HEK293T (cell line): ENCODE measurements around the gene CYRIA.

Experiments used
- CTCF ChIA-PET: fragments of 350-600 bp; formaldehyde crosslinking; extraction: SDS; loops from one replicate; lab custom pipeline; 2021; ENCODE audit warnings: antibody characterized with exemption, inconsistent platforms; lab: Yijun Ruan, JAX
- POLR2A ChIA-PET: fragments of 350-600 bp; formaldehyde crosslinking; extraction: SDS; loops from one replicate; lab custom pipeline; 2020; ENCODE audit warnings: antibody characterized with exemption, inconsistent platforms; lab: Yijun Ruan, JAX
- DNase-seq: peaks from one replicate; pipeline ENCODE4 v3.0.0; 2012; ENCODE audit warnings: mixed read lengths; ENCODE audit errors: extremely low spot score
- ARNT ChIP-seq: fragments of 450-650 bp; IDR thresholded peaks from 2 replicates; pipeline ENCODE4 v1.6.1; 2017; ENCODE audit warnings: mild to moderate bottlenecking
- BHLHE40 ChIP-seq: fragments of 450-650 bp; IDR thresholded peaks from 2 replicates; pipeline ENCODE4 v1.6.1; 2016; ENCODE audit warnings: mild to moderate bottlenecking, moderate library complexity, borderline replicate concordance
- CTBP1 ChIP-seq: fragments of 450-650 bp; IDR thresholded peaks from 2 replicates; pipeline ENCODE4 v1.6.1; 2016; ENCODE audit warnings: borderline replicate concordance
- ELF4 ChIP-seq: fragments of 450-650 bp; IDR thresholded peaks from 2 replicates; pipeline ENCODE4 v1.6.1; 2017; ENCODE audit warnings: antibody characterized with exemption
- FOXA1 ChIP-seq: fragments of 450-650 bp; IDR thresholded peaks from 2 replicates; pipeline ENCODE4 v1.6.1; 2016; ENCODE audit warnings: mild to moderate bottlenecking
- FOXK2 ChIP-seq: fragments of 450-650 bp; IDR thresholded peaks from 2 replicates; pipeline ENCODE4 v1.6.1; 2016; ENCODE audit warnings: mild to moderate bottlenecking
- FOXM1 ChIP-seq: fragments of 450-650 bp; IDR thresholded peaks from 2 replicates; pipeline ENCODE4 v1.6.1; 2017; ENCODE audit warnings: mild to moderate bottlenecking, borderline replicate concordance
- HDGF ChIP-seq: fragments of 450-650 bp; IDR thresholded peaks from 2 replicates; pipeline ENCODE4 v1.6.1; 2017; ENCODE audit warnings: antibody characterized with exemption, borderline replicate concordance
- L3MBTL2 ChIP-seq: fragments of 450-650 bp; conservative IDR thresholded peaks from 2 replicates; pipeline ENCODE4 v1.6.1; 2016; ENCODE audit warnings: mild to moderate bottlenecking
- LEF1 ChIP-seq: fragments of 450-650 bp; IDR thresholded peaks from 2 replicates; pipeline ENCODE4 v1.6.1; 2017; ENCODE audit warnings: mild to moderate bottlenecking, borderline replicate concordance
- NFRKB ChIP-seq: fragments of 450-650 bp; IDR thresholded peaks from 2 replicates; pipeline ENCODE4 v1.6.1; 2016; ENCODE audit warnings: mild to moderate bottlenecking, moderate library complexity
- PKNOX1 ChIP-seq: fragments of 450-650 bp; IDR thresholded peaks from 2 replicates; pipeline ENCODE4 v1.6.1; 2016
- SP1 ChIP-seq: fragments of 450-650 bp; IDR thresholded peaks from 2 replicates; pipeline ENCODE4 v1.6.1; 2017
- SUZ12 ChIP-seq: fragments of 450-650 bp; IDR thresholded peaks from 2 replicates; pipeline ENCODE4 v1.6.1; 2016; ENCODE audit warnings: mild to moderate bottlenecking
- TARDBP ChIP-seq: fragments of 450-650 bp; IDR thresholded peaks from 2 replicates; pipeline ENCODE4 v1.6.1; 2016
- ZNF384 ChIP-seq: fragments of 450-650 bp; IDR thresholded peaks from 2 replicates; pipeline ENCODE4 v1.6.1; 2016

The CYRIA gene

GRCh38 chr2:16645088-16645487 lies 20.5 kb downstream of the CYRIA start:
- DNase-seq = no peak
- TF ChIP-seq SUZ12 = no peak
- TF ChIP-seq ELF4 = no peak
- no peak for TF ChIP-seq CTBP1
- TF ChIP-seq PKNOX1 = no peak
- no peak for TF ChIP-seq HDGF
- no peak for TF ChIP-seq FOXK2
- TF ChIP-seq TARDBP = no peak
- no peak for TF ChIP-seq FOXM1
- no peak for TF ChIP-seq BHLHE40
- no peak for TF ChIP-seq SP1
- ChIA-PET POLR2A (no interaction called here), CTCF (no interaction called here)

DNA sequence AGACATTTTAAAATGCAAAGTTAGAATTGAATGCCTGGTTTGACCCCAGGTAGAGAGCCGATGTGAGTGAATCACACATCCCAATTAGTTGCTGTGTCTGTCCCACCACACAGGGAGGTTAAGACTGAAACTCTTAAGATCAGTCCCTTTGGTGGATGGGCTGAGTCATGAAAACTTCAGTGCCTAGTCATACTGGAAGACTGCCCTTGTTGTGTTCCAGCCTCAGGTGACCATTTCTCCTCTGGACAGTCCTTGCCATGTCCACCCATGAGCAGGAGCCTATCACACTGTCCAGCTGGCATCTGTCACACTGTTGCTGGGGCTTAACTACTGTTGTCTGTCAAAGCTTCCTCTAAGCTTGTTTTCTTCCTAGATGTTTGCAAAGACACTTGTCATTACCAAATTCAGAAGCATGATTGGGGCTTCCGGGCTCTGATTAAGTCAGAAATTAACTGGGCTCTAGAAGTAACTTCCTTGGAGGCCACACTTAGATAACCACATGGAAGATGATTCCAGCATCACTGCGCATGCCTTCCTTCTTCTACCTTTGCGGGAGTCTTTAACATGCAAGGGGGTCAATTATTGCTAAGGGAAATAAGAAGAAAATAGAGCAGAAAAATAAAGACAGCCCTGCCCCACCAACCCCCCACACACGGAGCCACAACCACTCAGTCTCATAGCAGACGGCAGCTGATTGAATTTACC lies 21.3 kb downstream of the CYRIA start:
- POLR2A ChIA-PET = no interaction called here
- CTCF ChIA-PET = interaction anchor here (1.2 kb wide), 1 partner anchor 15 kb away, joined by 3 read pairs; no protein-coding TSS in a partner anchor
- TF ChIP-seq ARNT (no peak), SP1 (no peak), CTBP1 (no peak), L3MBTL2 (no peak), PKNOX1 (no peak), FOXM1 (no peak), NFRKB (no peak), ELF4 (no peak), FOXK2 (no peak), SUZ12 (no peak)
- no peak for DNase-seq

DNA sequence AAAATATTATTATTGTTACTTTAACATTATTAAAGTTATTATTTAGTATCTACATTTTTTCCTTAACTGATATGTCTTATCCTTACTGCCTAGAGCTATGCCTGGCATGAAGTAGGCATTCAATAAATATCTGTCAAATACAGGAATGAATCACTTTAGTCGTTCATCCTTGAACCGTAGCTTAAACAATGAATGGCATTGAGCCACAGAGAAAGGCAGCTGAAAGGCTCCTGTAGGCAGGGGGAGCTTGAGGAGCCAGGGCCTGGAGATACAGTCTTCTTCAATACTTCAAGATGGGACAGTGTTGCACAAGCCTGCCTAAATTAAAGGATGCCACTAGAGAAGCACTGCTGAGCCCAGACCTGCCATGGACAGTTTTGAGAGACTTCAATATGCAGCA lies 22.5 kb downstream of the CYRIA start:
- TF ChIP-seq LEF1 (no peak), FOXA1 (no peak), SUZ12 (no peak), BHLHE40 (no peak), SP1 (no peak), ARNT (no peak), CTBP1 (no peak), FOXK2 (no peak), FOXM1 (no peak), NFRKB (no peak), ZNF384 (no peak), ELF4 (no peak), TARDBP (no peak), L3MBTL2 (no peak), PKNOX1 (no peak), HDGF (no peak)
- POLR2A ChIA-PET = no interaction called here
- CTCF ChIA-PET = interaction anchor here (1.2 kb wide), 1 partner anchor 16 kb away, joined by 3 read pairs; no protein-coding TSS in a partner anchor
- no peak for DNase-seq

DNA sequence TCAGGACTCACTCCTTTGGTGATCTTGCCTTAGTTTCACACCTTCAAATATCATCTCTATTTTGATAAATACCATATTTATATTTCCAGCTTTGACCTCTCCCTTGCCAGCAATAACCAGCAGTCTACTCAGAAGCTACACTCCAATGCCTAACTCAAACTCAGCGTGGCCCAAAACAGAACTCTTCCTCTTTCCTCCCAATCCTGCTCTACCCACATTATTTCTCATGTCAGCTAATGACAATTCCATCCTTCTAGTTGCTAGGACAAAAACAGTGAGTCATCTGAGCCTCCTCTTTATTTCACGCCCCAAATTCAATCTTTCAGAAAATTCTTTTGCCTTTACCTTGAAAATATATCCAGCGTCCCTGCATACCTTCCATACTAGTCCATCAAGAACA lies 23.5 kb downstream of the CYRIA start:
- ChIA-PET POLR2A (no interaction called here), CTCF (no interaction called here)
- no peak for TF ChIP-seq TARDBP
- no peak for TF ChIP-seq HDGF
- no peak for TF ChIP-seq ZNF384
- TF ChIP-seq BHLHE40 = no peak
- TF ChIP-seq CTBP1 = no peak
- TF ChIP-seq LEF1 = no peak
- no peak for TF ChIP-seq FOXK2
- no peak for TF ChIP-seq SP1
- TF ChIP-seq ARNT = no peak
- no peak for TF ChIP-seq NFRKB
- TF ChIP-seq ELF4 = no peak
- TF ChIP-seq L3MBTL2 = no peak
- no peak for TF ChIP-seq PKNOX1
- TF ChIP-seq FOXM1 = no peak
- no peak for DNase-seq

- POLR2A ChIA-PET = no interaction called here
- no peak for DNase-seq
- CTCF ChIA-PET = no interaction called here
- TF ChIP-seq PKNOX1 (no peak), FOXM1 (no peak)
Measured at GRCh38 chr2:16641509-16641908, 24.1 kb downstream of the CYRIA start.
